A549 (cell line): ENCODE results near the gene DNM1. TPM values are rescaled to one million over a fixed set of nuclear protein-coding genes. Genes with fewer than 3 reads are reported as not detected.

Experiments
- EP300 ChIP-seq, 2 experiments: fragments of >200 bp; sonication (Bioruptor Twin); formaldehyde crosslinking; IDR thresholded peaks; 2 replicates in 1 of 2; 3 replicates in 1 of 2; pipeline ENCODE4 v1.6.1; 2016 to 2017
- FOXS1 ChIP-seq: fragments of 250-450 bp; sonication (Bioruptor Pico); IDR thresholded peaks from 2 replicates; pipeline ENCODE4 v1.5.0; 2020; ENCODE audit warnings: mild to moderate bottlenecking, moderate library complexity
- GATA3 ChIP-seq: IDR thresholded peaks from 2 replicates; pipeline ENCODE4 v1.6.1; 2012; ENCODE audit warnings: borderline replicate concordance
- HOXA7 ChIP-seq: fragments of 250-450 bp; sonication (Bioruptor Pico); IDR thresholded peaks from 2 replicates; pipeline ENCODE4 v1.5.0; 2020; ENCODE audit warnings: mild to moderate bottlenecking, moderate library complexity
- HOXB13 ChIP-seq: fragments of 250-450 bp; sonication (Bioruptor Pico); IDR thresholded peaks from 2 replicates; pipeline ENCODE4 v1.5.0; 2020; ENCODE audit warnings: low read depth, mild to moderate bottlenecking, moderate library complexity
- JUN ChIP-seq, 2 experiments: fragments of >200 bp; sonication (Bioruptor Twin); formaldehyde crosslinking; IDR thresholded peaks; 2 replicates in 1 of 2; 3 replicates in 1 of 2; pipeline ENCODE4 v1.6.1; 2016 to 2017
- KDM1A ChIP-seq: fragments of 200-600 bp; sonication (generic); IDR thresholded peaks from 2 replicates; pipeline ENCODE4 v1.6.1; 2016; ENCODE audit warnings: low read depth, mild to moderate bottlenecking
- NPAS2 ChIP-seq: fragments of 250-450 bp; sonication (Bioruptor Pico); IDR thresholded peaks from 2 replicates; pipeline ENCODE4 v1.8.0; 2022; ENCODE audit warnings: mild to moderate bottlenecking, moderate library complexity, borderline replicate concordance
- NR3C1 ChIP-seq: fragments of >200 bp; sonication (Bioruptor Twin); formaldehyde crosslinking; IDR thresholded peaks from 3 replicates; pipeline ENCODE4 v1.6.1; 2017
- PHF8 ChIP-seq: fragments of 200-600 bp; sonication (generic); IDR thresholded peaks from 2 replicates; pipeline ENCODE4 v1.6.1; 2016; ENCODE audit warnings: low read depth, mild to moderate bottlenecking, antibody characterized with exemption, moderate library complexity, borderline replicate concordance
- RNF2 ChIP-seq: fragments of 200-600 bp; sonication (generic); IDR thresholded peaks from 2 replicates; pipeline ENCODE4 v1.6.1; 2016; ENCODE audit warnings: low read depth, mild to moderate bottlenecking, antibody characterized with exemption, moderate library complexity, borderline replicate concordance
- SMC3 ChIP-seq: fragments of >200 bp; sonication (Bioruptor Twin); formaldehyde crosslinking; IDR thresholded peaks from 3 replicates; pipeline ENCODE4 v1.6.1; 2018; ENCODE audit warnings: inconsistent platforms
- TP53 ChIP-seq: fragments of 250-450 bp; sonication (Bioruptor Pico); IDR thresholded peaks from 2 replicates; pipeline ENCODE4 v1.5.0; 2021; ENCODE audit warnings: mild to moderate bottlenecking, moderate library complexity
- ZFP36 ChIP-seq: fragments of 450-650 bp; IDR thresholded peaks from 2 replicates; pipeline ENCODE4 v1.6.1; 2014; ENCODE audit warnings: borderline replicate concordance; ENCODE audit not compliant: partially characterized antibody
- ZNF302 ChIP-seq: fragments of 250-450 bp; sonication (Bioruptor Pico); IDR thresholded peaks from 2 replicates; pipeline ENCODE4 v1.9.0; 2021; ENCODE audit warnings: inconsistent platforms, mild to moderate bottlenecking, moderate library complexity
- polyA plus RNA-seq, 4 experiments: library from polyadenylated mRNA; depleted of rRNA in 3 of 4; stranded (reverse); fragments of >200 nt; fragmentation: RNase III in 1 of 4; extraction: RNeasy Plus Mini Kit Qiagen cat#74134 plus additional on column Dnase treatment in 1 of 4; gene quantifications; 2 replicates in 3 of 4; 3 replicates in 1 of 4; pipeline ENCODE4 v1.2.3, GENCODE V29; 2011 to 2017
- TF ChIP-seq, protein P1 (sequence below): IDR thresholded peaks from 2 replicates; pipeline ENCODE4 v1.6.1; 2012
- TF ChIP-seq, protein P2 (sequence below): IDR thresholded peaks from 2 replicates; pipeline ENCODE4 v1.6.1; 2012; ENCODE audit warnings: low read depth, borderline replicate concordance
- TF ChIP-seq, protein P3 (sequence below): fragments of 200-600 bp; sonication (generic); IDR thresholded peaks from 2 replicates; pipeline ENCODE4 v1.6.1; 2016; ENCODE audit warnings: antibody characterized with exemption, mild to moderate bottlenecking, moderate library complexity
- TF ChIP-seq, protein P4 (sequence below): fragments of >200 bp; sonication (Bioruptor Twin); formaldehyde crosslinking; IDR thresholded peaks from 2 replicates; pipeline ENCODE4 v1.6.1; 2016
- TF ChIP-seq, protein P5 (sequence below): fragments of 150-350 bp; IDR thresholded peaks from 2 replicates; pipeline ENCODE4 v1.6.1; 2014; ENCODE audit warnings: low read depth, mild to moderate bottlenecking, low read length
- TF ChIP-seq, protein P6 (sequence below): fragments of >200 bp; sonication (Bioruptor Twin); formaldehyde crosslinking; IDR thresholded peaks from 3 replicates; pipeline ENCODE4 v1.6.1; 2016

Gene DNM1
- polyA plus RNA-seq, 2 of the 4 experiments (the other 2 are of a cell fraction): 60.2 to 139 TPM

DNA sequence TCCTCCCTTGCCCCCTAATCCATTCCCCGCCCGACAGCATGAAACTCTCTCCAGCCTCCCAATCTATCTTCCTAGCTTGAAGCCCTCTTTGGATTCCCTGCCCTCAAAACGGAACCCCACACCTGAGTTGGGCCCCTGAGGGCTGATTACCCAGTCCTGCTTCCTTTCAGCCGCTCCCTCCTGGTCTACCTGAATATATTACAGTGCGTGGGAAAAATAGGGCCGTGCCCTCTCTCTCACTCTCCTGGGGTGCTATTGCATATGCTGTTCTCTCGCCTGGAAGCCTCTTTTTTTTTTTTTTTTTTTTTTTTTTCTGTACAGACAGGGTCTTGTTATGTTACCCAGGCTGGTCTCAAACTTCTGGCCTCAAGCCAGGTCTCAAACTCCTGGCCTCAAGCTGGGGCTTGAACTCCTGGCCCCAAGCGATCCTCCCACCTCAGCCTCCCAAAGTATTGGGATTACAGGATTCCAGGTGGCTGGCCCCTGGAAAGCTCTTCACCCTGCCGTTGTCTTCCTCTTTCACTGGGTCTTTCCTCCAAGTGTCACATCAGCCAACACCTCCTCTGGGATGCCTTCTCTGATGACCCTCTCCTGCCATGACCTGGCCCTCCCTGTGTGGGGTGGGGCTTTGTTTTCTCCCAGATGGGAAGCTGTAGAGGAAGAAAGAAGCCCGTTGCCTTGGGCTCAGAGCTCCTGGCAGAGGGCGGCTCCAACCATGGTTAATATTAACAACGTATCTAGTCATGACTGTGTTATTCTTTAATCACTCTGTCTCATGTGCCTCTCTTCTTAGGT lies 8.2 kb downstream of the DNM1 start (continued):
- TF ChIP-seq, protein P1, sequence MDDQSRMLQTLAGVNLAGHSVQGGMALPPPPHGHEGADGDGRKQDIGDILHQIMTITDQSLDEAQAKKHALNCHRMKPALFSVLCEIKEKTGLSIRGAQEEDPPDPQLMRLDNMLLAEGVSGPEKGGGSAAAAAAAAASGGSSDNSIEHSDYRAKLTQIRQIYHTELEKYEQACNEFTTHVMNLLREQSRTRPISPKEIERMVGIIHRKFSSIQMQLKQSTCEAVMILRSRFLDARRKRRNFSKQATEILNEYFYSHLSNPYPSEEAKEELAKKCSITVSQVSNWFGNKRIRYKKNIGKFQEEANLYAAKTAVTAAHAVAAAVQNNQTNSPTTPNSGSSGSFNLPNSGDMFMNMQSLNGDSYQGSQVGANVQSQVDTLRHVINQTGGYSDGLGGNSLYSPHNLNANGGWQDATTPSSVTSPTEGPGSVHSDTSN: no peak
- TF ChIP-seq FOXS1 (CRISPR knock-in tag) (no peak), NR3C1 (no peak), GATA3 (no peak), RNF2 (no peak), TP53 (no peak), KDM1A (no peak), ZNF302 (no peak), EP300 (IDR thresholded peaks at IDR 0.05) (peak; percentile 17 to 58; a peak in 1 of 5 replicates), SMC3 (no peak), NPAS2 (no peak), PHF8 (no peak), ZFP36 (peak; percentile 92), HOXB13 (no peak), JUN (IDR thresholded peaks at IDR 0.05) (peak in 1 of 2 experiments; percentile 70; a peak in 2 of 5 replicates), HOXA7 (no peak)
- TF ChIP-seq, protein P2, sequence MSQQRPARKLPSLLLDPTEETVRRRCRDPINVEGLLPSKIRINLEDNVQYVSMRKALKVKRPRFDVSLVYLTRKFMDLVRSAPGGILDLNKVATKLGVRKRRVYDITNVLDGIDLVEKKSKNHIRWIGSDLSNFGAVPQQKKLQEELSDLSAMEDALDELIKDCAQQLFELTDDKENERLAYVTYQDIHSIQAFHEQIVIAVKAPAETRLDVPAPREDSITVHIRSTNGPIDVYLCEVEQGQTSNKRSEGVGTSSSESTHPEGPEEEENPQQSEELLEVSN: no peak
- TF ChIP-seq, protein P3, sequence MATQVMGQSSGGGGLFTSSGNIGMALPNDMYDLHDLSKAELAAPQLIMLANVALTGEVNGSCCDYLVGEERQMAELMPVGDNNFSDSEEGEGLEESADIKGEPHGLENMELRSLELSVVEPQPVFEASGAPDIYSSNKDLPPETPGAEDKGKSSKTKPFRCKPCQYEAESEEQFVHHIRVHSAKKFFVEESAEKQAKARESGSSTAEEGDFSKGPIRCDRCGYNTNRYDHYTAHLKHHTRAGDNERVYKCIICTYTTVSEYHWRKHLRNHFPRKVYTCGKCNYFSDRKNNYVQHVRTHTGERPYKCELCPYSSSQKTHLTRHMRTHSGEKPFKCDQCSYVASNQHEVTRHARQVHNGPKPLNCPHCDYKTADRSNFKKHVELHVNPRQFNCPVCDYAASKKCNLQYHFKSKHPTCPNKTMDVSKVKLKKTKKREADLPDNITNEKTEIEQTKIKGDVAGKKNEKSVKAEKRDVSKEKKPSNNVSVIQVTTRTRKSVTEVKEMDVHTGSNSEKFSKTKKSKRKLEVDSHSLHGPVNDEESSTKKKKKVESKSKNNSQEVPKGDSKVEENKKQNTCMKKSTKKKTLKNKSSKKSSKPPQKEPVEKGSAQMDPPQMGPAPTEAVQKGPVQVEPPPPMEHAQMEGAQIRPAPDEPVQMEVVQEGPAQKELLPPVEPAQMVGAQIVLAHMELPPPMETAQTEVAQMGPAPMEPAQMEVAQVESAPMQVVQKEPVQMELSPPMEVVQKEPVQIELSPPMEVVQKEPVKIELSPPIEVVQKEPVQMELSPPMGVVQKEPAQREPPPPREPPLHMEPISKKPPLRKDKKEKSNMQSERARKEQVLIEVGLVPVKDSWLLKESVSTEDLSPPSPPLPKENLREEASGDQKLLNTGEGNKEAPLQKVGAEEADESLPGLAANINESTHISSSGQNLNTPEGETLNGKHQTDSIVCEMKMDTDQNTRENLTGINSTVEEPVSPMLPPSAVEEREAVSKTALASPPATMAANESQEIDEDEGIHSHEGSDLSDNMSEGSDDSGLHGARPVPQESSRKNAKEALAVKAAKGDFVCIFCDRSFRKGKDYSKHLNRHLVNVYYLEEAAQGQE: no peak
- TF ChIP-seq, protein P4, sequence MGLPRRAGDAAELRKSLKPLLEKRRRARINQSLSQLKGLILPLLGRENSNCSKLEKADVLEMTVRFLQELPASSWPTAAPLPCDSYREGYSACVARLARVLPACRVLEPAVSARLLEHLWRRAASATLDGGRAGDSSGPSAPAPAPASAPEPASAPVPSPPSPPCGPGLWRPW: no peak
- TF ChIP-seq, protein P5, sequence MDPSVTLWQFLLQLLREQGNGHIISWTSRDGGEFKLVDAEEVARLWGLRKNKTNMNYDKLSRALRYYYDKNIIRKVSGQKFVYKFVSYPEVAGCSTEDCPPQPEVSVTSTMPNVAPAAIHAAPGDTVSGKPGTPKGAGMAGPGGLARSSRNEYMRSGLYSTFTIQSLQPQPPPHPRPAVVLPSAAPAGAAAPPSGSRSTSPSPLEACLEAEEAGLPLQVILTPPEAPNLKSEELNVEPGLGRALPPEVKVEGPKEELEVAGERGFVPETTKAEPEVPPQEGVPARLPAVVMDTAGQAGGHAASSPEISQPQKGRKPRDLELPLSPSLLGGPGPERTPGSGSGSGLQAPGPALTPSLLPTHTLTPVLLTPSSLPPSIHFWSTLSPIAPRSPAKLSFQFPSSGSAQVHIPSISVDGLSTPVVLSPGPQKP: no peak
- TF ChIP-seq, protein P6, sequence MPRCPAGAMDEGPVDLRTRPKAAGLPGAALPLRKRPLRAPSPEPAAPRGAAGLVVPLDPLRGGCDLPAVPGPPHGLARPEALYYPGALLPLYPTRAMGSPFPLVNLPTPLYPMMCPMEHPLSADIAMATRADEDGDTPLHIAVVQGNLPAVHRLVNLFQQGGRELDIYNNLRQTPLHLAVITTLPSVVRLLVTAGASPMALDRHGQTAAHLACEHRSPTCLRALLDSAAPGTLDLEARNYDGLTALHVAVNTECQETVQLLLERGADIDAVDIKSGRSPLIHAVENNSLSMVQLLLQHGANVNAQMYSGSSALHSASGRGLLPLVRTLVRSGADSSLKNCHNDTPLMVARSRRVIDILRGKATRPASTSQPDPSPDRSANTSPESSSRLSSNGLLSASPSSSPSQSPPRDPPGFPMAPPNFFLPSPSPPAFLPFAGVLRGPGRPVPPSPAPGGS: no peak
